Activated CD4-positive, alpha-beta T cell treated with anti-CD3 and anti-CD28 coated beads, Interleukin-2, amount 10 ng/mL, durations not matched to agents 24 days and 14 days (primary cell): ENCODE results near the gene SLC6A3. TPM values are rescaled to one million over a fixed set of nuclear protein-coding genes. Genes with fewer than 3 reads are reported as not detected.
A peak's percentile ranks its signal among the peaks of the same experiment; 100 is the strongest.

Experiments
- DNase-seq: peaks from one replicate; pipeline ENCODE4 v3.0.0; 2022
- H3K27ac Mint-ChIP-seq: one replicate; pipeline ENCODE4 v1.8.0; 2022; ENCODE audit warnings: mild to moderate bottlenecking, mixed read lengths
- H3K27me3 Mint-ChIP-seq: one replicate; pipeline ENCODE4 v1.8.0; 2022; ENCODE audit warnings: mixed read lengths
- H3K36me3 Mint-ChIP-seq: one replicate; pipeline ENCODE4 v1.8.0; 2022; ENCODE audit warnings: low read depth, mild to moderate bottlenecking, mixed read lengths
- H3K4me1 Mint-ChIP-seq: one replicate; pipeline ENCODE4 v1.8.0; 2021; ENCODE audit warnings: mixed read lengths
- H3K4me3 Mint-ChIP-seq: one replicate; pipeline ENCODE4 v1.8.0; 2022; ENCODE audit warnings: mild to moderate bottlenecking, moderate library complexity, mixed read lengths
- H3K9me3 Mint-ChIP-seq: one replicate; pipeline ENCODE4 v1.8.0; 2021; ENCODE audit warnings: mixed read lengths
- intact Hi-C: fragments of 100-400 bp; cut with micrococcal nuclease; formaldehyde crosslinking; loops from one replicate; pipeline ENCODE4 v1.15.1; 2023
- total RNA-seq: library from RNA; stranded (reverse); gene quantifications from 2 replicates; pipeline ENCODE4 v1.2.3, GENCODE V29; 2022

The SLC6A3 gene
- total RNA-seq, 1 donor from 2014 or later = not detected

- H3K4me3 Mint-ChIP-seq = no peak overlapping the region
- no peak for DNase-seq
- no peaks in the 10 kb centered on the region for H3K9me3 Mint-ChIP-seq
- peaks cover 18% of the 10 kb centered on the region for H3K4me1 Mint-ChIP-seq
- intact Hi-C loops = loop anchor here (5.0 to 10.0 kb wide), 2 partner anchors 177 to 285 kb away; partner anchors contain the start of gene LPCAT1
- peaks cover 2% of the 10 kb centered on the region for H3K27me3 Mint-ChIP-seq
- H3K36me3 Mint-ChIP-seq = peaks cover 11% of the 10 kb centered on the region
- H3K27ac Mint-ChIP-seq = no peak overlapping the region
These were observed 97.7 kb downstream of the SLC6A3 start for GRCh38 chr5:1347571-1347970.

- Mint-ChIP-seq H3K4me1 (peaks cover 21% of the 10 kb centered on the region), H3K4me3 (peak overlapping the region; percentile 81), H3K36me3 (peaks cover 13% of the 10 kb centered on the region), H3K9me3 (no peaks in the 10 kb centered on the region), H3K27ac (peak overlapping the region; percentile 53), H3K27me3 (peaks cover 2% of the 10 kb centered on the region)
- DNase-seq = no peak
- intact Hi-C loops = loop anchor here (5.0 to 10.0 kb wide), 2 partner anchors 178 to 285 kb away; partner anchors contain the start of gene LPCAT1
These were observed 98.4 kb downstream of the SLC6A3 start for GRCh38 chr5:1346627-1347440.

GRCh38 chr5:1345876-1346626 lies 99.2 kb downstream of the SLC6A3 start:
- Mint-ChIP-seq H3K27me3 (peaks cover under 1% of the 10 kb centered on the region), H3K4me3 (peak overlapping the region; percentile 81), H3K4me1 (peaks cover 22% of the 10 kb centered on the region), H3K36me3 (peaks cover 21% of the 10 kb centered on the region), H3K9me3 (no peaks in the 10 kb centered on the region), H3K27ac (peak overlapping the region; percentile 51)
- no peak for DNase-seq
- intact Hi-C loops = loop anchor here (2.0 to 10.0 kb wide), 5 partner anchors 29 to 453 kb away; partner anchors contain the start of genes LPCAT1 and MRPL36

GRCh38 chr5:1344975-1345838 lies 100.0 kb downstream of the SLC6A3 start, which contains the start of gene CLPTM1L:
Gene CLPTM1L (minus strand): TSS chr5:1345099. CDS start chr5:1344841, 258 bp downstream.
- Mint-ChIP-seq H3K27me3 (no peaks in the 10 kb centered on the region), H3K4me1 (peaks cover 22% of the 10 kb centered on the region), H3K27ac (peak within 1 kb of the TSS; percentile 93), H3K36me3 (peaks cover 25% of the 10 kb centered on the region), H3K9me3 (no peaks in the 10 kb centered on the region), H3K4me3 (peak within 1 kb of the TSS; percentile 92)
- DNase-seq = peak; percentile 97
- intact Hi-C loops = loop anchor here (2.0 to 10.0 kb wide), 5 partner anchors 28 to 454 kb away; partner anchors contain the start of genes LPCAT1 and MRPL36

GRCh38 chr5:1343931-1344901 lies 101.0 kb downstream of the SLC6A3 start:
- H3K9me3 Mint-ChIP-seq = no peaks in the 10 kb centered on the region
- intact Hi-C loops = loop anchor here (2.0 to 10.0 kb wide), 4 partner anchors 27 to 455 kb away; partner anchors contain the start of genes LPCAT1 and MRPL36
- H3K27me3 Mint-ChIP-seq = no peaks in the 10 kb centered on the region
- peak overlapping the region; percentile 92 for H3K4me3 Mint-ChIP-seq
- peaks cover 22% of the 10 kb centered on the region for H3K4me1 Mint-ChIP-seq
- H3K27ac Mint-ChIP-seq = peak overlapping the region; percentile 93
- peak; percentile 75 for DNase-seq
- peaks cover 28% of the 10 kb centered on the region for H3K36me3 Mint-ChIP-seq

GRCh38 chr5:1343315-1343751 lies 101.9 kb downstream of the SLC6A3 start:
- Mint-ChIP-seq H3K36me3 (peaks cover 31% of the 10 kb centered on the region), H3K27me3 (no peaks in the 10 kb centered on the region), H3K4me1 (peaks cover 22% of the 10 kb centered on the region), H3K9me3 (no peaks in the 10 kb centered on the region), H3K4me3 (peak overlapping the region; percentile 71), H3K27ac (peak overlapping the region; percentile 73)
- intact Hi-C loops = loop anchor here (10.0 kb wide), 1 partner anchor 181 kb away; the partner anchor contains the start of gene LPCAT1
- DNase-seq = no peak

Other genes starting within 250 kb of the SLC6A3 start
- gene SLC6A19, start 243.8 kb downstream of the SLC6A3 start, total RNA-seq = not detected in 2 replicates
- gene SLC6A18, start 220.1 kb downstream of the SLC6A3 start, total RNA-seq = not detected in 2 replicates
- 10.1 and 16.8 TPM in 2 replicates for gene TERT, start 150.4 kb downstream of the SLC6A3 start, total RNA-seq
- gene CLPTM1L, start 100.3 kb downstream of the SLC6A3 start, total RNA-seq = 113 and 114 TPM in 2 replicates
- 93.2 and 95.6 TPM in 2 replicates for gene LPCAT1, start 78.5 kb upstream of the SLC6A3 start, total RNA-seq